SU-DHL-6 (cell line): ENCODE data around the gene RHOBTB3.

Source experiments
- H2AFZ ChIP-seq: fragments of 200-600 bp; sonication (generic); 2 replicates; pipeline ENCODE4 v1.6.1; 2014; ENCODE audit warnings: low read depth, mild to moderate bottlenecking, moderate library complexity, mixed read lengths, antibody characterized with exemption, low read length; ENCODE audit not compliant: severe bottlenecking
- H3F3A ChIP-seq: fragments of 200-600 bp; shearing (Covaris generic); 2 replicates; pipeline ENCODE4 v1.6.0; 2016; ENCODE audit warnings: antibody characterized with exemption, mild to moderate bottlenecking; ENCODE audit not compliant: insufficient read depth
- H3K27ac ChIP-seq: fragments of 200-600 bp; sonication (generic); 2 replicates; pipeline ENCODE4 v1.5.1; 2016; ENCODE audit warnings: low read depth, mild to moderate bottlenecking, low read length, moderate library complexity, mixed read lengths
- H3K27me3 ChIP-seq: fragments of 200-600 bp; sonication (generic), shearing (Covaris generic); 2 replicates; pipeline ENCODE4 v1.6.0; 2014; ENCODE audit warnings: mild to moderate bottlenecking, low read length
- H3K36me3 ChIP-seq: fragments of 200-600 bp; sonication (generic); 2 replicates; pipeline ENCODE4 v1.6.1; 2014; ENCODE audit warnings: mild to moderate bottlenecking, low read length, mixed read lengths
- H3K4me2 ChIP-seq: fragments of 300-600, 200-600 bp; shearing (Covaris generic), sonication (generic); 2 replicates; pipeline ENCODE4 v1.6.0; 2014; ENCODE audit warnings: low read length, low read depth, mild to moderate bottlenecking; ENCODE audit not compliant: poor library complexity, severe bottlenecking
- H3K4me3 ChIP-seq: fragments of 200-600 bp; sonication (generic); 2 replicates; pipeline ENCODE4 v1.5.1; 2014; ENCODE audit warnings: antibody characterized with exemption, low read length, mild to moderate bottlenecking, mixed read lengths; ENCODE audit not compliant: insufficient read depth, poor library complexity, severe bottlenecking
- H3K79me2 ChIP-seq: fragments of 200-600 bp; sonication (generic); 2 replicates; pipeline ENCODE4 v1.6.1; 2014; ENCODE audit warnings: mild to moderate bottlenecking, low read length, moderate library complexity; ENCODE audit not compliant: insufficient read depth
- H3K9ac ChIP-seq: fragments of 200-600 bp; sonication (generic); 2 replicates; pipeline ENCODE4 v1.7.0; 2014; ENCODE audit warnings: mild to moderate bottlenecking, low read length
- H3K9me2 ChIP-seq: fragments of 200-600 bp; sonication (generic); replicated peaks from 2 replicates; pipeline ENCODE4 v1.6.1; 2014; ENCODE audit warnings: low read length; ENCODE audit not compliant: insufficient read depth
- H3K9me3 ChIP-seq: fragments of 200-600 bp; sonication (generic); 2 replicates; pipeline ENCODE4 v1.6.1; 2014; ENCODE audit warnings: low read length, mixed read lengths; ENCODE audit not compliant: insufficient read depth
- H4K20me1 ChIP-seq: fragments of 200-600 bp; sonication (generic); 2 replicates; pipeline ENCODE4 v1.6.1; 2014; ENCODE audit warnings: low read depth, mild to moderate bottlenecking, antibody characterized with exemption, low read length, moderate library complexity, mixed read lengths
- CTCF ChIP-seq: fragments of 200-600 bp; sonication (generic); IDR thresholded peaks from one replicate; pipeline ENCODE4 v1.5.1; 2017; ENCODE audit warnings: antibody characterized with exemption, mild to moderate bottlenecking, low read length, moderate library complexity; ENCODE audit not compliant: insufficient read depth, poor library complexity, severe bottlenecking
- EZH2phosphoT487 ChIP-seq: fragments of 200-600 bp; sonication (generic), shearing (Covaris generic); conservative IDR thresholded peaks from 2 replicates; pipeline ENCODE4 v1.6.1; 2018; ENCODE audit warnings: mild to moderate bottlenecking, antibody characterized with exemption, low read length, moderate library complexity, mixed read lengths

RHOBTB3 gene

GRCh38 chr5:95801961-95802360, 70.8 kb downstream of the RHOBTB3 start:
- no peak overlapping the region for H3K4me3 ChIP-seq
- H4K20me1 ChIP-seq: no peaks in the 10 kb centered on the region
- no peaks in the 10 kb centered on the region for H3F3A ChIP-seq
- H3K79me2 ChIP-seq: no peaks in the 10 kb centered on the region
- no peaks in the 10 kb centered on the region for H3K9me2 ChIP-seq
- H3K27me3 ChIP-seq: no peaks in the 10 kb centered on the region
- H3K27ac ChIP-seq: no peak overlapping the region
- H3K4me2 ChIP-seq: no peak overlapping the region
- TF ChIP-seq CTCF (no peak), EZH2phosphoT487 (no peak)
- H3K9me3 ChIP-seq: no peaks in the 10 kb centered on the region
- H3K9ac ChIP-seq: no peak overlapping the region
- H3K36me3 ChIP-seq: no peaks in the 10 kb centered on the region
- no peak overlapping the region for H2AFZ ChIP-seq

DNA sequence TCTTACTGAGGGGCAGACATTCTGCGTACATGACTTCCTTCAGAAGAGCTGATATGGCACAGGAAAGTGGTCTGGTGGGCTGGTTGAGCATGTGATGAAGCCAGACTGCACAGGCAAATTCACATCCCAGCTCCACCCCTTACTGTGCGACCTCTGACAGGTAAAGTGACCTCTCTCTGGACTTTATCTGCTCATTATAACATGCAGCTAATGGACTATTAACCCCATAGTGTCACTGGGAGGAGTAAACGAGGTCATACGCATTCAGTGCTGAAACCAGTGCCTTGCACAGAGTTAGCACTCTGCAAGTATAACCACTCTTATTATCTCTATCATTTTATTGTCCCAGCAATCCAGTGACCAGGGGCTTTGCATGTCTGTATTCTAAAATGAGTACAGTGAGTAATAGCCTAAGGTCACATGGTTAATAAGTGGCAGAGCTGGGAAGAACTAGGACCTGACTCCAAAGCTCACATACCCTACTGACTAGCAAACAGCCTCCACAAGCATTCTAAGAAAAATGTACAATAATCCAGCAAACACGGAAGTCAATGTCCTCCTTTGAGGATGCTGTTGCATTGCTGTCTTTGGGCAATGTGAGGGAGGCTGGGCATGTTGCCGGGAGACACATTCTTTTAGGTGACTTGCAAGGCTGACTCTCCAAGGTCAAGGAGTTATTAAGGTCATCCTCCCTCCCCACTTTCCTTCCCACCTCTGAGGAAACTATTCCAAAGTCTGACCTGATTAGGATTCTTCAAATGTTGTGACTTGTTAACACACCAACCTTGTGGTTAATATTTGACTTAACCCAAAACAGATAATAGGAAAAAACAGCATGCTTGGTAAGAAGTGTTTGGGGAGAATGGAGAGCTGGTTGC, 72.4 kb downstream of the RHOBTB3 start:
- Histone ChIP-seq H3K9me3 (no peaks in the 10 kb centered on the region), H3K9ac (no peak overlapping the region), H3K4me2 (no peak overlapping the region), H3K4me3 (no peak overlapping the region), H3K79me2 (no peaks in the 10 kb centered on the region), H3K27me3 (no peaks in the 10 kb centered on the region), H4K20me1 (no peaks in the 10 kb centered on the region), H3K27ac (no peak overlapping the region), H2AFZ (no peak overlapping the region), H3K9me2 (no peaks in the 10 kb centered on the region), H3K36me3 (no peaks in the 10 kb centered on the region), H3F3A (no peaks in the 10 kb centered on the region)
- TF ChIP-seq EZH2phosphoT487 (no peak), CTCF (no peak)

DNA sequence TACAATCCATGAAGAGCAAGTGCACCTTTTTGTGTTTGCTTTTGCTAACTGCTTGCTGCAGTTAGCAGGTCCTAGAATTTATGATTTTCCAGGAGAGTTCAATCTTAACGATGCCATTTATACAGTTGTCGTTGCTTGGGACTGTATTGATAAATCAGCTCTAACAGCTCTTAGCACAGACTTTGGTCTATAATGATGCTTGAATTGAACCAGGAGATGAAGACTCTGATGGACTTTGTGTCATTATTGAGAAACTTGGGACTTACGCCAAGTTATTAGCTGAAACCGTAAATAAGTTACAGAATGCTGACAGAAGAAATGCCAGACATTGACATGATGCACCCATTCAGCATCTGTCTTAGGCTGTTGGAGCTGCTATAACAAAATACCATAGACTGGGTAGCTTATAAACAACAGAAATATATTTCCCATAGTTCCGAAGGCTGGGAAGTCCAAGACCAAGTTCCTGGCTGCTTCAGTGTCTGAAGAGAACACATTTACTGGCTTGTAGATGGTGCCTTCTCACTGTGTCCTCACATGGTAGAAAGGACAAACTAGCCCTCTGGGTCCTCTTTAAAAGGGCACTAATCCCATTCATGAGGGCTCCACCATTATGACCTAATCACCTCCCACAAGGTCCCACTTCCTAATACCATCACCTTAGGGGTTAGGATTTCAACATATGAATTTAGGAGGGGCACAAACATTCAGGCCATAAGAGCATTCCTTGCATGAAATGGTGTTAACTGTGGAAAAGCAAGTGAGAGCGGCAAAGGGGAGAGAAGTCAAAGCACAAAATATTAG, 73.8 kb downstream of the RHOBTB3 start:
- H3K36me3 ChIP-seq: no peaks in the 10 kb centered on the region

More for the DNA sequence above, 73.8 kb downstream of the RHOBTB3 start:
- TF ChIP-seq CTCF (no peak), EZH2phosphoT487 (no peak)
- Histone ChIP-seq H3K9ac (no peak overlapping the region), H3K27me3 (no peaks in the 10 kb centered on the region), H3K79me2 (no peaks in the 10 kb centered on the region), H3K27ac (no peak overlapping the region), H3K9me2 (no peaks in the 10 kb centered on the region), H3K4me3 (no peak overlapping the region), H4K20me1 (no peaks in the 10 kb centered on the region), H3K9me3 (no peaks in the 10 kb centered on the region), H3F3A (no peaks in the 10 kb centered on the region), H2AFZ (no peak overlapping the region), H3K4me2 (no peak overlapping the region)
